ENCODE measurements around the gene TEX53. TPM values are rescaled to one million over a fixed set of nuclear protein-coding genes. Genes with fewer than 3 reads are reported as not detected.

The TEX53 gene
- polyA plus RNA-seq, 1 donor from 2014 or later, result not detected

- no peak overlapping the region for H2AFZ ChIP-seq (ENCODE audit: low read depth, low read length)
- H3K9me2 ChIP-seq (ENCODE audit: insufficient read depth, low read length), result no peaks in the 10 kb centered on the region
- no peaks in the 10 kb centered on the region for H3K27me3 ChIP-seq (ENCODE audit: insufficient read depth, low read depth, low read length)
- H3K27ac ChIP-seq (ENCODE audit: low read length), result no peak overlapping the region
- H3K36me3 ChIP-seq (ENCODE audit: insufficient read depth, low read length), result no peaks in the 10 kb centered on the region
- H3K9ac ChIP-seq (ENCODE audit: low read length), result no peak overlapping the region
- H3K4me2 ChIP-seq (ENCODE audit: low read length), result no peak overlapping the region
- no peaks in the 10 kb centered on the region for H3K79me2 ChIP-seq (replicated peaks; ENCODE audit: insufficient read depth, low read length)
- H3K4me3 ChIP-seq (ENCODE audit: low read length), result no peak overlapping the region
- TF ChIP-seq RAD21 (conservative IDR thresholded peaks at IDR 0.05) (no peak), TAF1 (IDR thresholded peaks at IDR 0.05; ENCODE audit: low read depth) (no peak), MXI1 (conservative IDR thresholded peaks at IDR 0.05; ENCODE audit: poor library complexity, severe bottlenecking) (no peak), EZH2 (IDR thresholded peaks at IDR 0.05; ENCODE audit: borderline replicate concordance, insufficient read depth, low read length, poor library complexity, severe bottlenecking) (no peak)
- no peaks in the 10 kb centered on the region for H4K20me1 ChIP-seq (ENCODE audit: insufficient read depth)
- H3F3A ChIP-seq (ENCODE audit: insufficient read depth, low read length, poor library complexity, severe bottlenecking), result no peaks in the 10 kb centered on the region
- H3K9me3 ChIP-seq (ENCODE audit: low read length), result no peaks in the 10 kb centered on the region
These were observed 43.2 kb downstream of the TEX53 start for GRCh38 chr9:114614373-114614772.

- no peak overlapping the region for H2AFZ ChIP-seq (ENCODE audit: low read depth, low read length)
- H3K4me3 ChIP-seq (ENCODE audit: low read length), result no peak overlapping the region
- no peaks in the 10 kb centered on the region for H3K9me2 ChIP-seq (ENCODE audit: insufficient read depth, low read length)
- TF ChIP-seq EP300 (conservative IDR thresholded peaks at IDR 0.05; ENCODE audit: poor library complexity, severe bottlenecking) (no peak), TAF1 (IDR thresholded peaks at IDR 0.05; ENCODE audit: low read depth) (no peak), REST (IDR thresholded peaks at IDR 0.05; ENCODE audit: borderline replicate concordance) (no peak), CTCF (IDR thresholded peaks at IDR 0.05; ENCODE audit: poor library complexity, severe bottlenecking) (no peak), MXI1 (conservative IDR thresholded peaks at IDR 0.05; ENCODE audit: poor library complexity, severe bottlenecking) (no peak), EZH2 (IDR thresholded peaks at IDR 0.05; ENCODE audit: borderline replicate concordance, insufficient read depth, low read length, poor library complexity, severe bottlenecking) (no peak), POLR2AphosphoS5 (IDR thresholded peaks at IDR 0.05) (no peak), RAD21 (conservative IDR thresholded peaks at IDR 0.05) (no peak), SMC3 (conservative IDR thresholded peaks at IDR 0.05; ENCODE audit: poor library complexity) (no peak)
- H3K27ac ChIP-seq (ENCODE audit: low read length), result no peak overlapping the region
- H3F3A ChIP-seq (ENCODE audit: insufficient read depth, low read length, poor library complexity, severe bottlenecking), result no peaks in the 10 kb centered on the region
- no peaks in the 10 kb centered on the region for H4K20me1 ChIP-seq (ENCODE audit: insufficient read depth)
- H3K79me2 ChIP-seq (replicated peaks; ENCODE audit: insufficient read depth, low read length), result no peaks in the 10 kb centered on the region
- no peaks in the 10 kb centered on the region for H3K36me3 ChIP-seq (ENCODE audit: insufficient read depth, low read length)
- no peak overlapping the region for H3K9ac ChIP-seq (ENCODE audit: low read length)
- no peak overlapping the region for H3K4me2 ChIP-seq (ENCODE audit: low read length)
- H3K27me3 ChIP-seq (ENCODE audit: insufficient read depth, low read depth, low read length), result no peaks in the 10 kb centered on the region
- H3K9me3 ChIP-seq (ENCODE audit: low read length), result no peaks in the 10 kb centered on the region
These were observed 43.7 kb downstream of the TEX53 start for GRCh38 chr9:114613919-114614318.
